GM19467 (cell line): ENCODE results near the gene THEM5.
"Not testable (repeated sequence)": the region's sequence is repeated elsewhere in the genome, so short reads cannot be mapped to it uniquely, and the experiment has no call there.

ENCODE experiments used
- ATAC-seq: cut with Tn5 transposase; IDR thresholded peaks from one replicate; pipeline ENCODE4 v1.9.1; 2021; ENCODE audit warnings: mild to moderate bottlenecking, moderate library complexity; ENCODE audit not compliant: unreplicated experiment

The THEM5 gene

GRCh38 chr1:151853411-151853943 is at the start of gene THEM5:
Gene THEM5, minus strand, starts transcription at chr1:151853712. Its CDS starts 147 bp downstream, at chr1:151853565.
- ATAC-seq: no peak

GRCh38 chr1:151902858-151903257 is 49.3 kb upstream of the THEM5 start:
- no peak for ATAC-seq

GRCh38 chr1:151900804-151901203 is 47.3 kb upstream of the THEM5 start:
- ATAC-seq: not testable (repeated sequence)

GRCh38 chr1:151898519-151898991 is 45.0 kb upstream of the THEM5 start:
- no peak for ATAC-seq

- ATAC-seq: no peak
Measured at GRCh38 chr1:151897991-151898431, 44.5 kb upstream of the THEM5 start.

- ATAC-seq: no peak
Measured at GRCh38 chr1:151893176-151893924, 39.8 kb upstream of the THEM5 start.

- no peak for ATAC-seq
Measured at GRCh38 chr1:151892190-151892589, 38.7 kb upstream of the THEM5 start.

GRCh38 chr1:151891512-151891911 is 38.0 kb upstream of the THEM5 start:
- no peak for ATAC-seq

- no peak for ATAC-seq
Measured at GRCh38 chr1:151888972-151889570, 35.6 kb upstream of the THEM5 start.

- no peak for ATAC-seq
Measured at GRCh38 chr1:151887028-151887427, 33.5 kb upstream of the THEM5 start.

GRCh38 chr1:151885479-151885878 is 32.0 kb upstream of the THEM5 start:
- no peak for ATAC-seq

- ATAC-seq: not testable (repeated sequence)
Measured at GRCh38 chr1:151884879-151885278, 31.4 kb upstream of the THEM5 start.

GRCh38 chr1:151884445-151884844 is 30.9 kb upstream of the THEM5 start:
- ATAC-seq: not testable (repeated sequence)

GRCh38 chr1:151883898-151884297 is 30.4 kb upstream of the THEM5 start:
- ATAC-seq: not testable (repeated sequence)

GRCh38 chr1:151882918-151883317 is 29.4 kb upstream of the THEM5 start:
- not testable (repeated sequence) for ATAC-seq

GRCh38 chr1:151882466-151882865 is 29.0 kb upstream of the THEM5 start:
- no peak for ATAC-seq

- no peak for ATAC-seq
Measured at GRCh38 chr1:151881479-151881878, 28.0 kb upstream of the THEM5 start.

GRCh38 chr1:151875419-151876097 is 22.0 kb upstream of the THEM5 start:
- ATAC-seq: no peak

GRCh38 chr1:151872776-151873175 is 19.3 kb upstream of the THEM5 start:
- ATAC-seq: not testable (repeated sequence)

GRCh38 chr1:151871284-151872030 is 17.9 kb upstream of the THEM5 start:
- no peak for ATAC-seq

- ATAC-seq: no peak
Measured at GRCh38 chr1:151868486-151868885, 15.0 kb upstream of the THEM5 start.
